ENCODE results near the gene PZP. TPM values are rescaled to one million over a fixed set of nuclear protein-coding genes. Genes with fewer than 3 reads are reported as not detected.

Gene PZP
- total and polyA plus RNA-seq, 2 of the 13 experiments (the other 11 are each of a cell fraction or from before 2014, with no cell fraction given): 0.07 to 0.89 TPM

DNA sequence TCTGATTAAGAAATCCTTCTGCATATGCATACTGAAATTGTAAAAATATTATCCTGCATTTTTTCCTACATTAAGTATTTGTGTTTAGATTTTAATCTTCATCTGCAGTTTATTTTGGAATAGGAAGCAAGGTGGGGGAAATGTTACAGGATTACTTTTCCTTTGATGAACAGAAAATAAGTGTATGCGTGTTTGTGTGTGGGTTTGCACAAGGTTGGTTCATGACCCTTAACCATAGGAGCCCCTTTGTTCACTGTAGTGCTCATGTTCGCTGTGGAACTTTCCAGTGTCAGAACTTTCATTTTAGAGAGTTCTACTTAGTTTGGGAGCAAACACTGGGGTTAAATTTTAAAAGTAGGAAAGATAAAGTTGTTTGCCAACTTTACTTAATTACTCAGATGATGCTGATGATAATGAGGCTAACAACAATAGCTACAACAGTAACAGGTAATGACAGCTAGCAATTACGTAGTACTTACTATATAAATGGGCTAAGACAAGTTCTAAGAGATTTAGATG lies 86.0 kb downstream of the PZP start (continued):
- TF ChIP-seq ZNF558 (CRISPR knock-in tag; IDR thresholded peaks at IDR 0.05; ENCODE audit: borderline replicate concordance) (no peak), SP2 (CRISPR knock-in tag; IDR thresholded peaks at IDR 0.05) (no peak), SRSF9 (IDR thresholded peaks at IDR 0.05; ENCODE audit: borderline replicate concordance, insufficient read depth, low read depth, low read length, poor library complexity, severe bottlenecking) (no peak), AGO2 (optimal IDR thresholded peaks at IDR 0.05; ENCODE audit: low read depth, low read length) (no peak), NFIB (CRISPR knock-in tag; IDR thresholded peaks at IDR 0.05; ENCODE audit: borderline replicate concordance) (no peak), ZNF17 (CRISPR knock-in tag; IDR thresholded peaks at IDR 0.05) (no peak), ZNF546 (CRISPR knock-in tag; conservative IDR thresholded peaks at IDR 0.05) (no peak), PLRG1 (conservative IDR thresholded peaks at IDR 0.05) (no peak), ZSCAN29 (CRISPR knock-in tag; conservative IDR thresholded peaks at IDR 0.05) (no peak), RARA (CRISPR knock-in tag; IDR thresholded peaks at IDR 0.05) (peak; percentile 99), SMAD1 (CRISPR knock-in tag; IDR thresholded peaks at IDR 0.05; ENCODE audit: borderline replicate concordance, low read depth) (no peak), THYN1 (CRISPR knock-in tag; IDR thresholded peaks at IDR 0.05; ENCODE audit: borderline replicate concordance, low read depth) (no peak), POGZ (CRISPR knock-in tag; IDR thresholded peaks at IDR 0.05) (peak; percentile 71; the same call in 1 of the 2 replicates), ZNF841 (CRISPR knock-in tag; IDR thresholded peaks at IDR 0.05; ENCODE audit: borderline replicate concordance) (no peak), ZNF160 (CRISPR knock-in tag; IDR thresholded peaks at IDR 0.05) (no peak), GATAD1 (CRISPR knock-in tag; IDR thresholded peaks at IDR 0.05) (peak; percentile 62)
- TF ChIP-seq, protein P1, sequence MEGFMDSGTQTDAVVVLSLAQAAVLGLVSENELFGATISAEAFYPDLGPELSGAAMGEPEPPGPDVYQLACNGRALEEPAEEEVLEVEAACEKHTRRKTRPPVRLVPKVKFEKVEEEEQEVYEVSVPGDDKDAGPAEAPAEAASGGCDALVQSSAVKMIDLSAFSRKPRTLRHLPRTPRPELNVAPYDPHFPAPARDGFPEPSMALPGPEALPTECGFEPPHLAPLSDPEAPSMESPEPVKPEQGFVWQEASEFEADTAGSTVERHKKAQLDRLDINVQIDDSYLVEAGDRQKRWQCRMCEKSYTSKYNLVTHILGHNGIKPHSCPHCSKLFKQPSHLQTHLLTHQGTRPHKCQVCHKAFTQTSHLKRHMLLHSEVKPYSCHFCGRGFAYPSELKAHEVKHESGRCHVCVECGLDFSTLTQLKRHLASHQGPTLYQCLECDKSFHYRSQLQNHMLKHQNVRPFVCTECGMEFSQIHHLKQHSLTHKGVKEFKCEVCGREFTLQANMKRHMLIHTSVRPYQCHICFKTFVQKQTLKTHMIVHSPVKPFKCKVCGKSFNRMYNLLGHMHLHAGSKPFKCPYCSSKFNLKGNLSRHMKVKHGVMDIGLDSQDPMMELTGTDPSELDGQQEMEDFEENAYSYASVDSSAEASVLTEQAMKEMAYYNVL (CRISPR knock-in tag; IDR thresholded peaks at IDR 0.05; ENCODE audit: borderline replicate concordance): 0 out of 2 replicates have a peak, but pooled peaks have one; percentile 33
- TF ChIP-seq, protein P2, sequence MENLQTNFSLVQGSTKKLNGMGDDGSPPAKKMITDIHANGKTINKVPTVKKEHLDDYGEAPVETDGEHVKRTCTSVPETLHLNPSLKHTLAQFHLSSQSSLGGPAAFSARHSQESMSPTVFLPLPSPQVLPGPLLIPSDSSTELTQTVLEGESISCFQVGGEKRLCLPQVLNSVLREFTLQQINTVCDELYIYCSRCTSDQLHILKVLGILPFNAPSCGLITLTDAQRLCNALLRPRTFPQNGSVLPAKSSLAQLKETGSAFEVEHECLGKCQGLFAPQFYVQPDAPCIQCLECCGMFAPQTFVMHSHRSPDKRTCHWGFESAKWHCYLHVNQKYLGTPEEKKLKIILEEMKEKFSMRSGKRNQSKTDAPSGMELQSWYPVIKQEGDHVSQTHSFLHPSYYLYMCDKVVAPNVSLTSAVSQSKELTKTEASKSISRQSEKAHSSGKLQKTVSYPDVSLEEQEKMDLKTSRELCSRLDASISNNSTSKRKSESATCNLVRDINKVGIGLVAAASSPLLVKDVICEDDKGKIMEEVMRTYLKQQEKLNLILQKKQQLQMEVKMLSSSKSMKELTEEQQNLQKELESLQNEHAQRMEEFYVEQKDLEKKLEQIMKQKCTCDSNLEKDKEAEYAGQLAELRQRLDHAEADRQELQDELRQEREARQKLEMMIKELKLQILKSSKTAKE (CRISPR knock-in tag; IDR thresholded peaks at IDR 0.05; ENCODE audit: borderline replicate concordance): peak; percentile 72; the same call in 1 of the 2 replicates
- TF ChIP-seq, protein P3, sequence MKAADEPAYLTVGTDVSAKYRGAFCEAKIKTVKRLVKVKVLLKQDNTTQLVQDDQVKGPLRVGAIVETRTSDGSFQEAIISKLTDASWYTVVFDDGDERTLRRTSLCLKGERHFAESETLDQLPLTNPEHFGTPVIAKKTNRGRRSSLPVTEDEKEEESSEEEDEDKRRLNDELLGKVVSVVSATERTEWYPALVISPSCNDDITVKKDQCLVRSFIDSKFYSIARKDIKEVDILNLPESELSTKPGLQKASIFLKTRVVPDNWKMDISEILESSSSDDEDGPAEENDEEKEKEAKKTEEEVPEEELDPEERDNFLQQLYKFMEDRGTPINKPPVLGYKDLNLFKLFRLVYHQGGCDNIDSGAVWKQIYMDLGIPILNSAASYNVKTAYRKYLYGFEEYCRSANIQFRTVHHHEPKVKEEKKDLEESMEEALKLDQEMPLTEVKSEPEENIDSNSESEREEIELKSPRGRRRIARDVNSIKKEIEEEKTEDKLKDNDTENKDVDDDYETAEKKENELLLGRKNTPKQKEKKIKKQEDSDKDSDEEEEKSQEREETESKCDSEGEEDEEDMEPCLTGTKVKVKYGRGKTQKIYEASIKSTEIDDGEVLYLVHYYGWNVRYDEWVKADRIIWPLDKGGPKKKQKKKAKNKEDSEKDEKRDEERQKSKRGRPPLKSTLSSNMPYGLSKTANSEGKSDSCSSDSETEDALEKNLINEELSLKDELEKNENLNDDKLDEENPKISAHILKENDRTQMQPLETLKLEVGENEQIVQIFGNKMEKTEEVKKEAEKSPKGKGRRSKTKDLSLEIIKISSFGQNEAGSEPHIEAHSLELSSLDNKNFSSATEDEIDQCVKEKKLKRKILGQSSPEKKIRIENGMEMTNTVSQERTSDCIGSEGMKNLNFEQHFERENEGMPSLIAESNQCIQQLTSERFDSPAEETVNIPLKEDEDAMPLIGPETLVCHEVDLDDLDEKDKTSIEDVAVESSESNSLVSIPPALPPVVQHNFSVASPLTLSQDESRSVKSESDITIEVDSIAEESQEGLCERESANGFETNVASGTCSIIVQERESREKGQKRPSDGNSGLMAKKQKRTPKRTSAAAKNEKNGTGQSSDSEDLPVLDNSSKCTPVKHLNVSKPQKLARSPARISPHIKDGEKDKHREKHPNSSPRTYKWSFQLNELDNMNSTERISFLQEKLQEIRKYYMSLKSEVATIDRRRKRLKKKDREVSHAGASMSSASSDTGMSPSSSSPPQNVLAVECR (CRISPR knock-in tag; IDR thresholded peaks at IDR 0.05; ENCODE audit: borderline replicate concordance): no peak; the same call in 1 of the 2 replicates
- TF ChIP-seq, protein P4, sequence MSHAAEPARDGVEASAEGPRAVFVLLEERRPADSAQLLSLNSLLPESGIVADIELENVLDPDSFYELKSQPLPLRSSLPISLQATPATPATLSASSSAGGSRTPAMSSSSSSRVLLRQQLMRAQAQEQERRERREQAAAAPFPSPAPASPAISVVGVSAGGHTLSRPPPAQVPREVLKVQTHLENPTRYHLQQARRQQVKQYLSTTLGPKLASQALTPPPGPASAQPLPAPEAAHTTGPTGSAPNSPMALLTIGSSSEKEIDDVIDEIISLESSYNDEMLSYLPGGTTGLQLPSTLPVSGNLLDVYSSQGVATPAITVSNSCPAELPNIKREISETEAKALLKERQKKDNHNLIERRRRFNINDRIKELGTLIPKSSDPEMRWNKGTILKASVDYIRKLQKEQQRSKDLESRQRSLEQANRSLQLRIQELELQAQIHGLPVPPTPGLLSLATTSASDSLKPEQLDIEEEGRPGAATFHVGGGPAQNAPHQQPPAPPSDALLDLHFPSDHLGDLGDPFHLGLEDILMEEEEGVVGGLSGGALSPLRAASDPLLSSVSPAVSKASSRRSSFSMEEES (CRISPR knock-in tag; IDR thresholded peaks at IDR 0.05): peak; percentile 79
